Stomach (tissue), 9 donors: ENCODE data around the gene SLC17A2. TPM values are rescaled to one million over a fixed set of nuclear protein-coding genes. Genes with fewer than 3 reads are reported as not detected.
A peak's percentile ranks its signal among the peaks of the same experiment; 100 is the strongest.

Source experiments
- DNase-seq, 2 donors: peaks; one replicate each; pipeline versions ENCODE4 v3.0.0 to v3.0.0-alpha.2; 2013 to 2019
- H3K27ac ChIP-seq, 5 donors: fragments of 200-600 bp in 4 of 5; sonication (generic) in 4 of 5; one replicate each; pipeline ENCODE4 v1.5.1; 2013 to 2019; ENCODE audit warnings: mild to moderate bottlenecking in 1 of 5, moderate library complexity in 1 of 5
- H3K27me3 ChIP-seq, 3 donors: fragments of 200-600 bp; sonication (generic); one replicate each; pipeline ENCODE4 v1.5.1; 2017 to 2019; ENCODE audit warnings: mixed run types in 1 of 3
- H3K36me3 ChIP-seq, 4 donors: fragments of 200-600 bp; sonication (generic); 1 replicate in 3 of 4; 2 replicates in 1 of 4; pipeline ENCODE4 v1.5.1; 2016 to 2019
- H3K4me1 ChIP-seq, 4 donors: fragments of 200-600 bp; sonication (generic); one replicate each; pipeline ENCODE4 v1.5.1; 2016 to 2019
- H3K4me3 ChIP-seq, 4 donors: fragments of 200-600 bp; sonication (generic) in 3 of 4; one replicate each; pipeline ENCODE4 v1.5.1; 2016 to 2019; ENCODE audit warnings: mild to moderate bottlenecking in 1 of 4
- H3K9me3 ChIP-seq, 4 donors: fragments of 200-600 bp; sonication (generic); one replicate each; pipeline ENCODE4 v1.5.1; 2016 to 2019
- EP300 ChIP-seq: sonication (generic); formaldehyde crosslinking; IDR thresholded peaks from one replicate; pipeline ENCODE4 v1.6.1; 2017; ENCODE audit warnings: antibody characterized with exemption
- POLR2A ChIP-seq, 4 donors: fragments of 450-650 bp; IDR thresholded peaks; one replicate each; pipeline ENCODE4 v1.6.1; 2016; ENCODE audit warnings: antibody characterized with exemption in 4 of 4, control low read depth in 2 of 4, mild to moderate bottlenecking in 1 of 4, moderate library complexity in 1 of 4
- POLR2AphosphoS5 ChIP-seq, 3 donors: sonication (generic); formaldehyde crosslinking; IDR thresholded peaks; one replicate each; pipeline ENCODE4 v1.6.1; 2016; ENCODE audit warnings: antibody characterized with exemption in 3 of 3
- WGBS, 5 donors: extraction: QIAGEN DNeasy Blood & Tissue Kit in 3 of 5; methylation state at CpG; one replicate each; pipeline versions ENCODE4 v1.1.5 to v1.1.7; 2013 to 2018; 5-methylcytosine and 5-hydroxymethylcytosine counted together
- intact Hi-C: fragments of 100-400 bp; cut with DNase I; formaldehyde crosslinking; loops from one replicate; pipeline ENCODE4 v1.15.1; 2023; ENCODE audit warnings: low total_unique reads
- polyA plus RNA-seq, 3 donors: library from polyadenylated mRNA; stranded (reverse); fragments of 200-250 nt; gene quantifications; one replicate each; pipeline ENCODE4 v1.2.3, GENCODE V29; 2013
- total RNA-seq, 5 donors: library from RNA; depleted of rRNA; stranded (reverse); fragments of >200 nt; gene quantifications; one replicate each; pipeline versions ENCODE4 v1.1.0 to v1.2.3, GENCODE V29; 2014 to 2016
- TF ChIP-seq, protein P1 (sequence below), 7 experiments: fragments of 450-650 bp in 4 of 7; fragments of 200-600 bp in 3 of 7; sonication (generic) in 3 of 7; IDR thresholded peaks; one replicate each; pipeline ENCODE4 v1.5.1; 2016 to 2019; ENCODE audit warnings: antibody characterized with exemption in 7 of 7, control low read depth in 2 of 7, mild to moderate bottlenecking in 1 of 7
- donor health status: healthy with polysubstance abuse.
- donor health status: Bipolar disorder and iron deficiency.
- donor health status: healthy.

Gene SLC17A2
- total and polyA plus RNA-seq, 8 donors = not detected

DNA sequence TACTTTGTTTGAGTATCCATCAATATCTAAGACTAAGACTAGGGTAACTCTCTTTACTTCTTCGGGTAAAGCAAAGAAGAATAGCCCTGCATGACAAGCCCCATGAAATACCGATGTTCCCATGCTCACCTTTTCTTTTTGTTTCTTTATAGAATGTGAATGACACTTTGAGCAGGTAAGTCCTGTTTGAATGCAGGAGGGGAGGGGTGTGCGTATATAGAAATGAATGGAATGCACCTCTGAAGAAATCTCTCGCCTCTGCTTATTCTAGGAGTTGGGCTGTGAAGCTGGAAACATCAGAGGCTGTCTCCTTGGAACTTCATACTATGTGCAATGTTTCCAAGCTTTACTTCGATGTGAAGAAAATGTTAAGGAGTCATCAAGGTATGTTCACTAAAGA lies 42.4 kb upstream of the SLC17A2 start:
- Histone ChIP-seq H3K36me3 (peaks cover 30 to 100% (median 99%) of the 10 kb centered on the region in 4 donors), H3K4me3 (no peak overlapping the region), H3K4me1 (peaks cover 14 to 68% (median 44%) of the 10 kb centered on the region in 4 donors), H3K9me3 (no peaks in the 10 kb centered on the region), H3K27ac (no peak overlapping the region), H3K27me3 (no peaks in the 10 kb centered on the region)
- TF ChIP-seq POLR2A (IDR thresholded peaks at IDR 0.05) (no peak), EP300 (no peak), POLR2AphosphoS5 (IDR thresholded peaks at IDR 0.05) (no peak)
- TF ChIP-seq, protein P1, sequence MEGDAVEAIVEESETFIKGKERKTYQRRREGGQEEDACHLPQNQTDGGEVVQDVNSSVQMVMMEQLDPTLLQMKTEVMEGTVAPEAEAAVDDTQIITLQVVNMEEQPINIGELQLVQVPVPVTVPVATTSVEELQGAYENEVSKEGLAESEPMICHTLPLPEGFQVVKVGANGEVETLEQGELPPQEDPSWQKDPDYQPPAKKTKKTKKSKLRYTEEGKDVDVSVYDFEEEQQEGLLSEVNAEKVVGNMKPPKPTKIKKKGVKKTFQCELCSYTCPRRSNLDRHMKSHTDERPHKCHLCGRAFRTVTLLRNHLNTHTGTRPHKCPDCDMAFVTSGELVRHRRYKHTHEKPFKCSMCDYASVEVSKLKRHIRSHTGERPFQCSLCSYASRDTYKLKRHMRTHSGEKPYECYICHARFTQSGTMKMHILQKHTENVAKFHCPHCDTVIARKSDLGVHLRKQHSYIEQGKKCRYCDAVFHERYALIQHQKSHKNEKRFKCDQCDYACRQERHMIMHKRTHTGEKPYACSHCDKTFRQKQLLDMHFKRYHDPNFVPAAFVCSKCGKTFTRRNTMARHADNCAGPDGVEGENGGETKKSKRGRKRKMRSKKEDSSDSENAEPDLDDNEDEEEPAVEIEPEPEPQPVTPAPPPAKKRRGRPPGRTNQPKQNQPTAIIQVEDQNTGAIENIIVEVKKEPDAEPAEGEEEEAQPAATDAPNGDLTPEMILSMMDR (IDR thresholded peaks at IDR 0.05) = no peak
- intact Hi-C loops = no loop called here
- 84 to 93% (median 85%) methylated on average over 5 of the region's 5 CpGs for WGBS, 5 donors
- no peak for DNase-seq

DNA sequence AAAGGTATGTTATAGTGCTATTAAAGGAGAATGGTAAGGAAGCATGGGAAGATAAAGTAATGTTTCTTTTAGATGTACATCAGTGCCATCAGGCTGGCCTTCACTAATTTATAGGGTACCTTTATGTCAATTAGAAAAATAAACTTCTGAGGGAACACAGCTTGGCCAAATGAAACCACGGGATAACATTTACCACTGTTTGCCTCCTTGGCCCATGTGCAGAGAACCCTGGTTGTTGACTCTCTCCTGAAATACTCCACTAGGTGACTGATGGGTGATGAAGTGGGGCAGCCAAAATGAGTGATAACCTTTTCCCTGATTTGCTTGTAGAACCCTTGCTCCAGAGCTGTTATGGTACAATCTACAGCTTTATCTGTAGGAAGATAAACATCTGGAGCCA lies 41.6 kb upstream of the SLC17A2 start:
- TF ChIP-seq POLR2AphosphoS5 (IDR thresholded peaks at IDR 0.05) (no peak), EP300 (no peak), POLR2A (IDR thresholded peaks at IDR 0.05) (no peak)
- TF ChIP-seq, protein P1 (IDR thresholded peaks at IDR 0.05) = no peak
- H3K4me3 ChIP-seq = no peak overlapping the region
- H3K27me3 ChIP-seq = no peaks in the 10 kb centered on the region
- no peak for DNase-seq
- peaks cover 26 to 98% (median 97%) of the 10 kb centered on the region in 4 donors for H3K36me3 ChIP-seq
- intact Hi-C loops = no loop called here
- no peaks in the 10 kb centered on the region for H3K9me3 ChIP-seq
- H3K27ac ChIP-seq = peak overlapping the region in 4 of 5 donors; percentile 39 to 75 (median 53)
- WGBS, 5 donors = 11 to 63% (median 55%) methylated on average over 1 of the region's 1 CpG
- H3K4me1 ChIP-seq = peaks cover 17 to 74% (median 49%) of the 10 kb centered on the region in 4 donors

DNA sequence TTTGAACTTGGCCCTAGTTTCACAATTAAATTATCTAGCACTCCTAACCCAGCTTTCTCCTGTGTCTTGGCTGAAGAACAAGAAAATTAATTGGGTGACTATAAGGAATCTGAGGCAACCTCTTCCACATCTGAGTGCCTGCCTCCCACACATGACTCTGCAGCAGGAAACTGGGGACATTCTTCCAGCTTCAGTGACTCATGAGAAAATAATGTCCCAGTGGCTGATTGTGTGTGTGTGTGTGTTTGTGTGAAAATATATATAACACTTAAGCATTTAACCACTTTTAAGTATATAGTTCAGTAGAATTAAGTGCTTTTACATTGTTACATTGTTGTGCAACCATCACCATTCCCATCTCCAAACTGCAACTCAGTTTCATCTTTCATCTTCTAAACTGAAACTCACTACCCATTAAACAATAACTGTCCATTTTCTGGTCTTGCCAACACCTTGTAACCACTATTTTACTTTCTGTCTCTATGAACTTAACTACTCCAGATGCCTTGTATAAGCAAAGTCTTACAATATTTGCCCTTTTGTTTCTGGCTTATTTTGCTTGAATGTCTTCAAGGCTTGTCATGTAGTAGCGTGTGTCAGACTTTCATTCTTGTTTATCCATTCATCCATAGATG lies 40.8 kb upstream of the SLC17A2 start:
- Histone ChIP-seq H3K9me3 (no peaks in the 10 kb centered on the region), H3K27ac (peak overlapping the region in 4 of 5 donors; percentile 39 to 75 (median 53)), H3K27me3 (no peaks in the 10 kb centered on the region), H3K4me1 (peaks cover 22 to 83% (median 58%) of the 10 kb centered on the region in 4 donors), H3K36me3 (peaks cover 32 to 98% (median 97%) of the 10 kb centered on the region in 4 donors), H3K4me3 (no peak overlapping the region)
- TF ChIP-seq, protein P1 (IDR thresholded peaks at IDR 0.05) = no peak
- peak in 1 of 3 donors; percentile 77 for TF ChIP-seq POLR2AphosphoS5 (IDR thresholded peaks at IDR 0.05)
- DNase-seq = peak in 1 of 2 donors; percentile 64
- intact Hi-C loops = no loop called here
- 73 to 95% (median 92%) methylated on average over 1 of the region's 1 CpG for WGBS, 5 donors

DNA sequence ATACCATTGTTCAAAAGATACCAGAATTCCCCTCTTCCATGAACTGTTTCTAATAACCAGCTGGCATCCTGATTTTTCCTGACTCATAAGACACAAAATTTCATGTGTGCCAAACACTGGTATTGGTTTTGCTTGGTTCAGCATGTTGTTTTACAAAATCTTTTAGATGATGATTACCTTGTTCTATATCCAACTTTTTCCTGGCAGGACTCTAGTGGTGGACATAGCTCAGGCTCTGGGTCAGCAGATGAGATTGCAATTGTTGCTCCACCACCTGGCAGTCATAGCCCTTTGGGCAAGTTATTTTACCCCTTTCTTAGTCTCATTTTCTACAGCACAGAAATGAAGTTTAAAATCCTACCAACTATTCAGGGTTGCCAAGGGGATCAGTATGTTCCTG lies 38.3 kb upstream of the SLC17A2 start:
- Histone ChIP-seq H3K36me3 (peaks cover 32 to 89% (median 85%) of the 10 kb centered on the region in 4 donors), H3K27ac (no peak overlapping the region), H3K4me3 (no peak overlapping the region), H3K27me3 (no peaks in the 10 kb centered on the region), H3K4me1 (peaks cover 35 to 94% (median 70%) of the 10 kb centered on the region in 4 donors), H3K9me3 (no peaks in the 10 kb centered on the region)
- no peak for DNase-seq
- intact Hi-C loops = no loop called here
- TF ChIP-seq, protein P1 (IDR thresholded peaks at IDR 0.05) = no peak
- TF ChIP-seq EP300 (no peak), POLR2AphosphoS5 (IDR thresholded peaks at IDR 0.05) (no peak)
